22Rv1 (cell line): ENCODE results near the gene TXNL1.

Experiments
- CTCF ChIP-seq: fragments of 450-650 bp; IDR thresholded peaks from 2 replicates; pipeline ENCODE4 v1.5.1; 2017; ENCODE audit warnings: mild to moderate bottlenecking
- ZFX ChIP-seq: fragments of 450-650 bp; IDR thresholded peaks from 2 replicates; pipeline ENCODE4 v1.6.1; 2017; ENCODE audit warnings: antibody characterized with exemption, borderline replicate concordance

GRCh38 chr18:56661360-56662062, 23.1 kb upstream of the TXNL1 start:
- no peak for TF ChIP-seq CTCF
- TF ChIP-seq ZFX: no peak
